ENCODE results near the gene VPS13A.

GRCh38 chr9:77442436-77442835 lies 265.1 kb downstream of the VPS13A start:
- no peak for TF ChIP-seq POLR2A (IDR thresholded peaks at IDR 0.05; ENCODE audit: low read depth, low read length)
- TF ChIP-seq POLR2AphosphoS5 (IDR thresholded peaks at IDR 0.05; ENCODE audit: low read depth, low read length), result no peak
